A549 treated with DMSO at 1 μM for 4 hours (cell line): ENCODE results near the gene ZNF544. TPM values are rescaled to one million over a fixed set of nuclear protein-coding genes. Genes with fewer than 3 reads are reported as not detected.

Experiments used
- total RNA-seq: library from RNA; stranded (reverse); fragments of 200-300 nt; extraction: Qiagen RNA extraction; gene quantifications from 5 replicates; pipeline ENCODE4 v1.2.3, GENCODE V29; 2022; ENCODE audit warnings: low read depth

The ZNF544 gene
- 11.6 to 24.4 TPM (median 19.0 TPM) in 5 replicates for total RNA-seq

GRCh38 chr19:58228585-58229254, at the start of gene ZNF544:
ZNF544 (plus strand) TSS chr19:58228914; CDS start chr19:58244024, 15,110 bp downstream.

GRCh38 chr19:58182989-58183816, 45.5 kb upstream of the ZNF544 start, which contains the start of gene ZNF274:
ZNF274 (plus strand) TSS chr19:58183061; CDS start chr19:58183966, 905 bp downstream.

GRCh38 chr19:58278541-58279041, 49.9 kb downstream of the ZNF544 start, which contains the start of gene ZNF8:
ZNF8 (plus strand) TSS chr19:58278955; CDS start chr19:58279082, 127 bp downstream.

GRCh38 chr19:58305065-58305931, 76.6 kb downstream of the ZNF544 start, which contains the start of gene ERVK3-1:
ERVK3-1 (plus strand) TSS chr19:58305377; CDS start chr19:58312169, 6,792 bp downstream.

Other genes starting within 250 kb of the ZNF544 start
- 1.8 to 3.2 TPM (median 2.7 TPM) in 5 replicates for gene ZNF606, start 226.1 kb upstream of the ZNF544 start, total RNA-seq
- gene ZSCAN1, start 194.9 kb upstream of the ZNF544 start, total RNA-seq: not detected in 5 replicates
- 0.04 TPM in 1 of 5 replicates, not detected in the others for gene ZNF135, start 169.6 kb upstream of the ZNF544 start, total RNA-seq
- 2.1 to 3.0 TPM (median 2.5 TPM) in 5 replicates for gene ZSCAN18, start 130.7 kb upstream of the ZNF544 start, total RNA-seq
- 2.9 to 3.3 TPM (median 3.1 TPM) in 5 replicates for gene ZNF329, start 78.1 kb upstream of the ZNF544 start, total RNA-seq
- 14.5 to 16.5 TPM (median 15.7 TPM) in 5 replicates for gene ZNF274, start 45.9 kb upstream of the ZNF544 start, total RNA-seq
- gene ZNF8, start 50.0 kb downstream of the ZNF544 start, total RNA-seq: 1.3 to 1.5 TPM (median 1.3 TPM) in 5 replicates
- gene ERVK3-1, start 76.5 kb downstream of the ZNF544 start, total RNA-seq: 90.7 to 110 TPM (median 98.8 TPM) in 5 replicates
- gene ZSCAN22, start 98.1 kb downstream of the ZNF544 start, total RNA-seq: 2.1 to 3.3 TPM (median 2.9 TPM) in 5 replicates
- gene A1BG, start 124.6 kb downstream of the ZNF544 start, total RNA-seq: 9.9 to 13.7 TPM (median 12.2 TPM) in 5 replicates
- 0.80 to 1.7 TPM (median 1.5 TPM) in 5 replicates for gene ZNF497, start 133.8 kb downstream of the ZNF544 start, total RNA-seq
- gene ZNF837, start 152.1 kb downstream of the ZNF544 start, total RNA-seq: 1.1 to 1.5 TPM (median 1.2 TPM) in 5 replicates
- gene RPS5, start 158.4 kb downstream of the ZNF544 start, total RNA-seq: 2,263 to 2,574 TPM (median 2,501 TPM) in 5 replicates
- 0.13 to 0.22 TPM in 2 of 5 replicates, not detected in the others for gene RNF225, start 166.7 kb downstream of the ZNF544 start, total RNA-seq
- 18.6 to 22.4 TPM (median 18.8 TPM) in 5 replicates for gene ZNF584, start 179.7 kb downstream of the ZNF544 start, total RNA-seq
- 0.07 to 0.16 TPM (median 0.08 TPM) in 4 of 5 replicates, not detected in the other for gene ZNF132, start 211.2 kb downstream of the ZNF544 start, total RNA-seq
- gene ZNF324B, start 222.7 kb downstream of the ZNF544 start, total RNA-seq: 7.4 to 8.4 TPM (median 7.8 TPM) in 5 replicates
- 9.1 to 11.9 TPM (median 9.7 TPM) in 5 replicates for gene ZNF324, start 238.2 kb downstream of the ZNF544 start, total RNA-seq
- 11.7 to 14.6 TPM (median 13.1 TPM) in 5 replicates for gene ZNF446, start 247.4 kb downstream of the ZNF544 start, total RNA-seq